Ascending aorta (tissue), 2 donors: ENCODE results near the gene TMEM244. TPM values are rescaled to one million over a fixed set of nuclear protein-coding genes. Genes with fewer than 3 reads are reported as not detected.

Source experiments
- DNase-seq, 2 donors: peaks; one replicate each; pipeline ENCODE4 v3.0.0-alpha.2; 2019; ENCODE audit warnings: low spot score in 2 of 2
- H3K27ac ChIP-seq, 2 donors: fragments of 200-600 bp; sonication (generic); one replicate each; pipeline ENCODE4 v1.5.1; 2016 to 2017; ENCODE audit warnings: mild to moderate bottlenecking in 1 of 2
- H3K27me3 ChIP-seq: fragments of 200-600 bp; sonication (generic); one replicate; pipeline ENCODE4 v1.5.1; 2017
- H3K36me3 ChIP-seq, 2 donors: fragments of 200-600 bp; sonication (generic); one replicate each; pipeline ENCODE4 v1.5.1; 2016
- H3K4me1 ChIP-seq, 2 donors: fragments of 200-600 bp; sonication (generic); one replicate each; pipeline ENCODE4 v1.5.1; 2016 to 2017; ENCODE audit warnings: mild to moderate bottlenecking in 1 of 2
- H3K4me3 ChIP-seq, 2 donors: fragments of 200-600 bp; sonication (generic); one replicate each; pipeline ENCODE4 v1.5.1; 2016 to 2017; ENCODE audit warnings: mild to moderate bottlenecking in 1 of 2
- H3K9me3 ChIP-seq, 2 donors: fragments of 200-600 bp; sonication (generic); one replicate each; pipeline ENCODE4 v1.5.1; 2016
- CTCF ChIP-seq, 3 experiments: fragments of 200-600 bp in 2 of 3; fragments of 450-650 bp in 1 of 3; sonication (generic) in 2 of 3; IDR thresholded peaks; one replicate each; pipeline ENCODE4 v1.5.1; 2016 to 2019; ENCODE audit warnings: antibody characterized with exemption in 3 of 3, mild to moderate bottlenecking in 1 of 3, moderate library complexity in 1 of 3
- intact Hi-C: fragments of 100-400 bp; cut with DNase I; formaldehyde crosslinking; loops from one replicate; pipeline ENCODE4 v1.15.1; 2023
- total RNA-seq: library from RNA; depleted of rRNA; stranded (reverse); fragments of >200 nt; gene quantifications from one replicate; pipeline ENCODE4 v1.1.0, GENCODE V29; 2016

TMEM244 gene
- total RNA-seq, 1 donor from 2014 or later: not detected

GRCh38 chr6:129853996-129854711 is 7.0 kb downstream of the TMEM244 start:
- peaks cover 0 to 5% of the 10 kb centered on the region in 2 donors for H3K9me3 ChIP-seq
- H3K27ac ChIP-seq: no peak overlapping the region
- no peak for DNase-seq
- TF ChIP-seq CTCF (IDR thresholded peaks at IDR 0.05): no peak
- no peak overlapping the region for H3K4me3 ChIP-seq
- H3K36me3 ChIP-seq: no peaks in the 10 kb centered on the region
- H3K27me3 ChIP-seq: no peaks in the 10 kb centered on the region
- intact Hi-C loops: no loop called here
- no peaks in the 10 kb centered on the region for H3K4me1 ChIP-seq

- DNase-seq: no peak
- TF ChIP-seq CTCF (IDR thresholded peaks at IDR 0.05): no peak
- no peaks in the 10 kb centered on the region for H3K4me1 ChIP-seq
- H3K9me3 ChIP-seq: peaks cover 0 to 5% of the 10 kb centered on the region in 2 donors
- intact Hi-C loops: no loop called here
- no peak overlapping the region for H3K27ac ChIP-seq
- no peaks in the 10 kb centered on the region for H3K27me3 ChIP-seq
- H3K4me3 ChIP-seq: no peak overlapping the region
- H3K36me3 ChIP-seq: no peaks in the 10 kb centered on the region
Observed at GRCh38 chr6:129852257-129852858, 8.8 kb downstream of the TMEM244 start.

- no peaks in the 10 kb centered on the region for H3K36me3 ChIP-seq
- no peak for TF ChIP-seq CTCF (IDR thresholded peaks at IDR 0.05)
- no peak overlapping the region for H3K27ac ChIP-seq
- intact Hi-C loops: no loop called here
- no peaks in the 10 kb centered on the region for H3K4me1 ChIP-seq
- H3K4me3 ChIP-seq: no peak overlapping the region
- DNase-seq: no peak
- no peaks in the 10 kb centered on the region for H3K9me3 ChIP-seq
- no peaks in the 10 kb centered on the region for H3K27me3 ChIP-seq
Observed at GRCh38 chr6:129849456-129849855, 11.7 kb downstream of the TMEM244 start.

GRCh38 chr6:129846761-129847160 is 14.4 kb downstream of the TMEM244 start:
- intact Hi-C loops: no loop called here
- H3K4me3 ChIP-seq: no peak overlapping the region
- no peak overlapping the region for H3K27ac ChIP-seq
- H3K27me3 ChIP-seq: no peaks in the 10 kb centered on the region
- no peaks in the 10 kb centered on the region for H3K36me3 ChIP-seq
- TF ChIP-seq CTCF (IDR thresholded peaks at IDR 0.05): no peak
- H3K4me1 ChIP-seq: no peaks in the 10 kb centered on the region
- no peaks in the 10 kb centered on the region for H3K9me3 ChIP-seq
- no peak for DNase-seq

GRCh38 chr6:129845696-129846095 is 15.4 kb downstream of the TMEM244 start:
- Histone ChIP-seq H3K27me3 (no peaks in the 10 kb centered on the region), H3K4me3 (no peak overlapping the region), H3K9me3 (no peaks in the 10 kb centered on the region), H3K4me1 (no peaks in the 10 kb centered on the region), H3K27ac (no peak overlapping the region), H3K36me3 (no peaks in the 10 kb centered on the region)
- intact Hi-C loops: no loop called here
- TF ChIP-seq CTCF (IDR thresholded peaks at IDR 0.05): no peak
- DNase-seq: no peak
